ENCODE results near the gene SREBF2. TPM values are rescaled to one million over a fixed set of nuclear protein-coding genes. Genes with fewer than 3 reads are reported as not detected.

Gene SREBF2
- total and polyA plus RNA-seq, 9 of the 15 experiments (the other 6 are each of a cell fraction or from before 2014, with no cell fraction given), result 1.1 to 84.2 (median 26.9) TPM

DNA sequence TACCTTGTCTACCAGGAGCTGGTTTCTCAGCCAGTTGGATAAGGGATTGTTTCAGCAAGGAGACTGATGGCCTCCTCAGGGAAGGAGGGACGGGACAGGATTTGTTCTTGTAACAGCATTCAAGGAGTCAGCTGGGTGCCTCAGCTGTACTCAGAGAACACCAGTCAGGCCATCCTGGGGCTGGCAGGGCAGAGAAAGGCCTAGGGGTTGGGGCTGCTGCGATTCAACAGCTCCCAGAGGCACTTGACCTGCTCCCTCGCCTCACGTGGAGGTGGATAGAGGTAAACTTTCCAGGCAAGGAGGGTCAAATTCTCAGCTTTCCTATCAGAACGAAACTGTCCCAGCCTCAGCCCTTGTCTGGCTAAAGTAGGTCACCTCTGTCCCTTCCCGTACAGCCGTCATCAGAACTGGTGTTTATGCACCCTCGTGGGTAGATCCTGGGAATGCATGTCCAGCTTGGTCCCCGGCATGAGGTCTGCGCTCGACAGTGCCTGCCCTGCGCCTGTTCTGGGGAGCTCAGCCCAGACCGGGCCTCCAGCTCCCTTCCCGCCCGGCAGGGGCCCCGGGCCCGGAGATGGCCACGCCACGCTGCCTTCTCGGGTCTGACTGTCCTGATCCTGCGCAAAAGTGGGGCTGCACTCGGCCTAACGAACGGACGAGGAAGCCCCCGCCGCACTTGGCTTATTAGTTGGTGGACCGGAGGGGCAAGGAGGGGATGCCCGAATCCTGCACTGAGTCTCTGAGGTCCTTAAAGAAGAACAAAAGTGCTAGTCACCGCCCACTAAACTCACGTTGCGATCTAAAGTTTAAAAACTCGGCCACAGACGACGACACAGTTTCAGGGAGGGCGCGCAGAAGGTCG, 33.2 kb upstream of the SREBF2 start (continued):
- TF ChIP-seq, protein P1, sequence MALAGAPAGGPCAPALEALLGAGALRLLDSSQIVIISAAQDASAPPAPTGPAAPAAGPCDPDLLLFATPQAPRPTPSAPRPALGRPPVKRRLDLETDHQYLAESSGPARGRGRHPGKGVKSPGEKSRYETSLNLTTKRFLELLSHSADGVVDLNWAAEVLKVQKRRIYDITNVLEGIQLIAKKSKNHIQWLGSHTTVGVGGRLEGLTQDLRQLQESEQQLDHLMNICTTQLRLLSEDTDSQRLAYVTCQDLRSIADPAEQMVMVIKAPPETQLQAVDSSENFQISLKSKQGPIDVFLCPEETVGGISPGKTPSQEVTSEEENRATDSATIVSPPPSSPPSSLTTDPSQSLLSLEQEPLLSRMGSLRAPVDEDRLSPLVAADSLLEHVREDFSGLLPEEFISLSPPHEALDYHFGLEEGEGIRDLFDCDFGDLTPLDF (CRISPR knock-in tag; IDR thresholded peaks at IDR 0.05), result peak; percentile 38; the same call in 1 of the 2 replicates
- TF ChIP-seq YY1 (IDR thresholded peaks at IDR 0.05; ENCODE audit: borderline replicate concordance in 1 of 3, control insufficient read depth in 1 of 3, extremely low read depth in 1 of 3, insufficient read depth in 3 of 3, insufficient read length in 1 of 3, insufficient replicate concordance in 2 of 3, low read depth in 1 of 3, low read length in 2 of 3), result peak in 1 of 3 experiments; percentile 14
- TF ChIP-seq, protein P2, sequence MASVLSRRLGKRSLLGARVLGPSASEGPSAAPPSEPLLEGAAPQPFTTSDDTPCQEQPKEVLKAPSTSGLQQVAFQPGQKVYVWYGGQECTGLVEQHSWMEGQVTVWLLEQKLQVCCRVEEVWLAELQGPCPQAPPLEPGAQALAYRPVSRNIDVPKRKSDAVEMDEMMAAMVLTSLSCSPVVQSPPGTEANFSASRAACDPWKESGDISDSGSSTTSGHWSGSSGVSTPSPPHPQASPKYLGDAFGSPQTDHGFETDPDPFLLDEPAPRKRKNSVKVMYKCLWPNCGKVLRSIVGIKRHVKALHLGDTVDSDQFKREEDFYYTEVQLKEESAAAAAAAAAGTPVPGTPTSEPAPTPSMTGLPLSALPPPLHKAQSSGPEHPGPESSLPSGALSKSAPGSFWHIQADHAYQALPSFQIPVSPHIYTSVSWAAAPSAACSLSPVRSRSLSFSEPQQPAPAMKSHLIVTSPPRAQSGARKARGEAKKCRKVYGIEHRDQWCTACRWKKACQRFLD (CRISPR knock-in tag; IDR thresholded peaks at IDR 0.05), result peak; percentile 65; the same call in 1 of the 2 replicates
- TF ChIP-seq SMARCE1 (IDR thresholded peaks at IDR 0.05), result no peak
- TF ChIP-seq TEAD4 (IDR thresholded peaks at IDR 0.05; ENCODE audit: low read length), result no peak
- 0 out of 2 replicates have a peak, but pooled peaks have one; percentile 48 for TF ChIP-seq TEAD4 (CRISPR knock-in tag; IDR thresholded peaks at IDR 0.05; ENCODE audit: borderline replicate concordance)
- TF ChIP-seq, protein P3, sequence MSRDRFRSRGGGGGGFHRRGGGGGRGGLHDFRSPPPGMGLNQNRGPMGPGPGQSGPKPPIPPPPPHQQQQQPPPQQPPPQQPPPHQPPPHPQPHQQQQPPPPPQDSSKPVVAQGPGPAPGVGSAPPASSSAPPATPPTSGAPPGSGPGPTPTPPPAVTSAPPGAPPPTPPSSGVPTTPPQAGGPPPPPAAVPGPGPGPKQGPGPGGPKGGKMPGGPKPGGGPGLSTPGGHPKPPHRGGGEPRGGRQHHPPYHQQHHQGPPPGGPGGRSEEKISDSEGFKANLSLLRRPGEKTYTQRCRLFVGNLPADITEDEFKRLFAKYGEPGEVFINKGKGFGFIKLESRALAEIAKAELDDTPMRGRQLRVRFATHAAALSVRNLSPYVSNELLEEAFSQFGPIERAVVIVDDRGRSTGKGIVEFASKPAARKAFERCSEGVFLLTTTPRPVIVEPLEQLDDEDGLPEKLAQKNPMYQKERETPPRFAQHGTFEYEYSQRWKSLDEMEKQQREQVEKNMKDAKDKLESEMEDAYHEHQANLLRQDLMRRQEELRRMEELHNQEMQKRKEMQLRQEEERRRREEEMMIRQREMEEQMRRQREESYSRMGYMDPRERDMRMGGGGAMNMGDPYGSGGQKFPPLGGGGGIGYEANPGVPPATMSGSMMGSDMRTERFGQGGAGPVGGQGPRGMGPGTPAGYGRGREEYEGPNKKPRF (IDR thresholded peaks at IDR 0.05; ENCODE audit: low read depth, low read length), result no peak
- TF ChIP-seq ZNF589 (CRISPR knock-in tag; IDR thresholded peaks at IDR 0.05; ENCODE audit: low read depth), result peak; percentile 22; the same call in 1 of the 2 replicates
- peak; percentile 47 for TF ChIP-seq CHD1 (IDR thresholded peaks at IDR 0.05; ENCODE audit: low read length)
- TF ChIP-seq NRF1 (conservative IDR thresholded peaks at IDR 0.05 in 1 of 2, IDR thresholded peaks at IDR 0.05 in 1 of 2), result peak in 1 of 2 experiments; percentile 28; a peak in 1 of 4 replicates
